Measurements from ENCODE around the gene OPCML.

The OPCML gene

DNA sequence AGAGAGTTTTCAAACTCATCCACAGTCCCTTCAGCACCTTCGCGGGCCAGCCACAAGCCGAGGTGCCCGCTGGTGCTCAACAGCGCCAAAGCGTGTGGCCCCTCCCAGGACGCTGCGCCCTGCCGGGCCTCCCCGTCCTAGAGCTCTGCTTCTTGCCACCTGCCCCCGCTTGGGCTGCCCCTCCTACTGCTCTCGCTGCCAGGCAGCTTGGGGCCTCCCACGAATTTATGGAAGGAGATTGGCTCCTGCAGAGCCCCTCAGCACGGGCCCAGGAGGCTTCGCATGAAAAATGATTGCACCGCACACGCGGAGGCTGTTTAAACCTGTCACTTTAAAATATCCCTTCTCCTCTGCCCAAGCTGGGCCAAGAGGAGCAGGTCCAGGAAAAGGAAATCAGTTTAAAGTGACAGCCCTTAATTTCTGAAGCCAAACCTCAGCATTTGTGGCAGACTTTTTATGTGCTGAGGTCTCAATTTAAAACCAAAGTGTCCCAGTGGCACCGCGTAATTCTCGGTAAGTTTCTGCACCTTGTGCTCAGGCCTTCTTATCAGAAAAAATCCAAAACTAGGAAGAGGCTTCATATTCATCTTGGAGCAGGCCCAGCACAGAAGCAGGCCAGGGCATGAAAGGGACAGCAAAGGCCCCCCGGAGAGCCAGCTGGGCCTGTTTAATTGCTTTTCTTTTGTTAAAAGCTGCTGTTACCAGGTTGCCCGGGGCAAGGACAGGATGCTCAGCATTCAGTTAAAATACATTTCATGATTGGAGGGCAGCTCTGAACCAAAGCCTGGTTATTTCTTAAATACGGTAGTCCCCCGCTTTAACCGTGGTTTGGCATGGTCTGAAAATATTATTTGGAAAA is 303.6 kb downstream of the OPCML start:
- DNase-seq (ENCODE audit: low read depth), result no peak

DNA sequence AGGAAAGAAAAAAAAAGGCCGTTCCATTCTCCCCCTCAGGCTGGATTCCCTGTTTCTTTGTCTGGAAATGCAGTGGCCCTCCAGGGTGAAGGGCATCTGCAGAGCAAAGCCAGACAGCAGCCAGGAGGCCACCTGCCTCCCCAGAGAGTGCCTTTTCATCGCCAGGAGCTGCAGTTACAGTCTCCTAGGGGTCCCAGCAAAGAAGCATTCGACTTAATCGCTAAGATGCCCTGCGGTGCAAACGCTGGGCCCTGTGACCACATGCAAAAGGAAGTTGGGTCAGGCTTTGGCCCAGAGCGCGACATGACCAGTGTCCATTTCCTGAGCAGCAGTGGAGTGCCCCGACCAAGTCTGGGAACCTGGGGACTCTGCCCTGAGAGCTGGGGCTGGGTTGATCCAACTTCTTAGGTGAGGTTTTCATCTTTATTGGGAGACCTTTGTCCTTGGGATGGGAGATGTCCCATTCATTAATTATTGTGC is 304.6 kb downstream of the OPCML start:
- no peak for DNase-seq (ENCODE audit: low read depth)

DNA sequence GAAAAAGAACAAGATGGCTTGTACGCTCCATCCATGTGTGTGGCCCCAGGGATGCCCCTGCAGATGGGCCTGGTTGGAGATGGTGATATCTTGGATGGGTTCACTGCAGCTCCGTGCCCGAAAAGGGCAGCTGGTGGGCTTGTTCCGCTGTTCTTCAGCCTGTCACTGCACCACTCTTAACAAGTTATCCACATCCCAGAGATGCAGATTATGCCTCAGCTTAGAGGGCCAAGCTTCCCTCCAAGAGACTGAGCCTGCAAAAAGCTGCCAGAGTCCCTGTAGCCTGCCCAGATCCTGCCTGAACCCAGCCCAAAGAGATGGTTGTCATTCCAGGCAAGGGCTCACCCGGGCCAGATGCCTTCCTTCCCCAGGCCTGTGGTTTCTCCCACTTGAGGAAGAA is 308.0 kb downstream of the OPCML start:
- DNase-seq (ENCODE audit: low read depth), result no peak

DNA sequence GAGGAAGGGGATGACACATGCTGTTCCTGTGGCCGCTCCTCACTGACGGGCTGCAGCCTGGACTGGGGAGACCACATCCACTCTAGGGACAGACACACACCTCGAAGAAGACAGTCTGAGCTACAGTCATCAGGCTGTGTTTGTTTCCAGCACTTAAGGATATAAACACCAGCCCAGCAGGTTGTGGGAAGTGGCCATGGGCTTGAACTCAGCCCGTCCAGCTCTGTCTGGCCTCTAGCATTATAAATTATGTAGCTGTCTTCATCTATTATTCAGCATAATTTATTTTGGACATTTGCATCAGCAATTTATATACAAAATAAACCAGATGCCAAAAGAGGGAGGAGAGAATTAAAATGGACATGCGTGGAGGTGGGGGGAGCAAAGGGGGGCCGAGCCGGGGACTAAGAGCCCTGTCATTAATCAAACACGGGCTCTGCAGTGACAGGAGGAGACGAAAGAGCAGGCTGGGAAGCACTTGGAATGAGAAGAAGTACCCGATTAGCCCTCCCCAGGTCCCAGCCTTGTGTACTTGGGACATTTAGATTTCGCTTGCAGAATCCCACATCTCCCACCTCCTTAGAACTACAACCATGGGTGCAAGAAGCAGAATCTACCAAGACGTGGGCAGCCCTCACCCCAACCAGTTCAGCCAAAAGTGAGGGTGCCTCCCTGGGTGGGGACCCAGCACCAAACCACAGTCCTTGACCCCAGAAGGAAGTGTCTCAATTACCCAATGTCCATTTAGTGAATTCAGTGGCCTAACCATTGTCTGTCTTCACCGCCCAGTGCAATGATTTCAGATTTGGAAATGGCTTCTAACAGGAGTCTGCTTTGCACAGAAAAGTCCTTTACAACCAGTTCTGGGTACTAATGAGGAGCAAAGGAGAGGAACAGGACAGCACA is 309.6 kb downstream of the OPCML start:
- DNase-seq (ENCODE audit: low read depth), result no peak

DNA sequence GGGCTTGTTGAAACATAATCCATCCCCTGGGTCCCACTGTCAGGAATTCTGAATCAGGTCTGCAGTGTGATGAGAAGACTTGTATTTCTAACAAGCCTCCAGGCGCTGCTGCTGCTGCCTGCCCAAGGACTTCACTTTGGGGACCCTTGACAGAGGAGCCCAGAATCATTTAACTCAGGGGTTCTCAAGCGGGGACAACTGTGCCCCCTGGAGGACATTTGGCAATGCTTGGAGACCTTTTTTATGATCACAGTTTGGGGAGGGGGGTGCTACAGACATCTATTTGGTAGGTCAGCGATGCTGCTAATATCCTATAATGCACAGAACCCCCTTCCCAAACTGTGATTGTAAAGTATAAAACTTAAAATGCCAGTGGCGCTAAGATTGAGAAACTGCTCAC is 312.8 kb downstream of the OPCML start:
- no peak for DNase-seq (ENCODE audit: low read depth)

DNA sequence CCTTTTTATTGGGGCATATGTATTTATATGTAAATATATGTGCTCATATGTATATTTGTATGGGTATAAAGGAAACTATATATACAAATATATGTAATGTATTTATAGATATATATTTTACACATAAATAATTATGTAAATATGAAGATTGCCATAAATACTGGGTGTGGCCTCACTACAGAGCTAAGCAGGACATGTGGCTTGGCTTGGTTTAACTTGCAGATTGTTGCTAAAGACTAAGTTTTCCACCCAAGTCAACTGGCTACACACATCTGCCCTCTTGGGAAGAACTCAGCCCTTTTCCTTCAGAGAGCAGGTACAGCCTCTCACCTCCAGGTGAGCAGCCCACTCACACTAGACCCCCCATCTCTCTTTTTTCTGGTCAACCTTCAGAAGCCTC is 315.5 kb downstream of the OPCML start:
- DNase-seq (ENCODE audit: low read depth), result no peak

DNA sequence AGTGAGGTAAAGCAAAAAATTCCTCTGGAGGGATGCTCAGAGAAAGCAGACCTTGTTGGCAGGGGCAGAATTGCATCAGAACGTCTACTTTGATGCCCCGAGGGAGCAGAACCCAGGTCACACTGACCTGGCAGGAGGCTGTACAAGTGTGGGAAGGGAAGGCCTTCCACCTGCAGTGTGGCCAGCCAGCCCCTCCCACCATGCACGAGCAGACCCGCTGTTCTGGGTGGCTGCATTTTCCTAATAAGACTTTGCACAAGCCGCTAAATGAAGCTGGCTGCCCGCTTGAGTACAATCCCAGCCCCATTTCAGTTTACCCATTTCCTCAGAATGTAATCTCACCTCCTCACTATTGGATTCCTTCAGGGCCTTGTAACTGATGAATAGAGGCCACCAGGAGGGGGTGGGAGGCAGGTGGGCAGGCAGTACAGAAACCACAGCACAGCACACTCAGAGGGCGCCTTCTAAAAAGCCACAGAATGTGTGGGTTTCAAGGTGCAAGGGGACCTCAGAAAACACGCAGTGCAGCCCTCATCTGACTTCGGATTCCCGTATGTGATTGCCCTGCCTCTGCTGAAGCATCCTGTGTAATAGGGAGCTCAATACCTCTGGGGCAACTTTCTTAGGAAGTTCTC is 316.6 kb downstream of the OPCML start:
- no peak for DNase-seq (ENCODE audit: low read depth)

DNA sequence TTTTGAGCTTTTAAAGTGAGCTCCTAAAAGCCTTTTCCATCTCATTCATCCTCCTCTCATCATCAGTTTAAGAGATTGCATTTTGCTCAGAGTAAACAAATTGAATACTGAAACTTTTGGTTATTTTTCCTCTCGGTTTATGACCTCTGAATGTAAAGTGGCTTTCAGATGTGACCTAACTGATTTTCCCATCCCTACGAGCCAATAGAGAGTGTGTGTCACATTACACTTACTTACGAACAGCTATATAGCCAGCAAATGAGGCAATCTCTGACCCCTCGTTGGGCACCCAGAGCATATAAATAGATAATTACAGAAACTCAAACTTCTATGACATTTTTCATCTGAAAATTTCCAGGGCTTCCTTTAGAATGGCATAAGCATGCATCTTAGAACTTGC is 317.7 kb downstream of the OPCML start:
- no peak for DNase-seq (ENCODE audit: low read depth)

DNA sequence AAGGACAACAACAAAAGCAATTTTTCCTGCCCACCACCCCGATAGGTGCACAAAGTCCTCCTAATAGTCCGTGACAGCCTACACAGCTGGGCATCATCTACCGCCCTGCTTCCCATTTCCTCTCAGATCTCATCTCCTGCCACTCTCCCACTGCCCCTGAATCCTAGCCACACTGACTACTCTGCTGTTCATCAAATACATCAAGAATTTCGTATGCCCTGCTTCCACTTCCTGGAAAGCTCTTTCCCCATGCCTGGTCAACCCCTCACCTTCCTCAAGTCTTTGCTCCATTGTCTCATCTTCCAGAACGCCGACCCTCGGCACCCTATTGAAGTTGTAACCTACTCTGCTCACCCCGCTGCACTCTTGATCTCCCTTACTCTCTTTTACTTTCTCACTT is 320.1 kb downstream of the OPCML start:
- no peak for DNase-seq (ENCODE audit: low read depth)

DNA sequence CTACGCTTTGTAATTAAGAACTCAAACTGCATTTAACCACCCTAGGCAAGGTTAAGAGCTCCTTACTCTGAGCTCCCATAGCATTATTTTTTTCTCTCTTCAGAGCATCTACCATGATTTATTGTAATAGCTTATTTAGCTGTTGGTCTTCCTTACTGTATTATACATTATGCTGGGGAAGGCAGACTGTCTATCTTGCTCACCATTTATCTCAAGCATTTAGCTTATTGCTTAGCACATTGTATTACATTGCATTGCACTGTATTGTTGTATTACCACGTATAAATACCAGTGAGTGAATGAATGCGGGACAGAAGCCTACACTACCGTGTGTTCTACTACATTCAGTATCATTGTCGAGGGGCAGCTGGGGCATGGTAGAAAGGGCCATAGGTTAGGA is 324.3 kb downstream of the OPCML start:
- no peak for DNase-seq (ENCODE audit: low read depth)

DNA sequence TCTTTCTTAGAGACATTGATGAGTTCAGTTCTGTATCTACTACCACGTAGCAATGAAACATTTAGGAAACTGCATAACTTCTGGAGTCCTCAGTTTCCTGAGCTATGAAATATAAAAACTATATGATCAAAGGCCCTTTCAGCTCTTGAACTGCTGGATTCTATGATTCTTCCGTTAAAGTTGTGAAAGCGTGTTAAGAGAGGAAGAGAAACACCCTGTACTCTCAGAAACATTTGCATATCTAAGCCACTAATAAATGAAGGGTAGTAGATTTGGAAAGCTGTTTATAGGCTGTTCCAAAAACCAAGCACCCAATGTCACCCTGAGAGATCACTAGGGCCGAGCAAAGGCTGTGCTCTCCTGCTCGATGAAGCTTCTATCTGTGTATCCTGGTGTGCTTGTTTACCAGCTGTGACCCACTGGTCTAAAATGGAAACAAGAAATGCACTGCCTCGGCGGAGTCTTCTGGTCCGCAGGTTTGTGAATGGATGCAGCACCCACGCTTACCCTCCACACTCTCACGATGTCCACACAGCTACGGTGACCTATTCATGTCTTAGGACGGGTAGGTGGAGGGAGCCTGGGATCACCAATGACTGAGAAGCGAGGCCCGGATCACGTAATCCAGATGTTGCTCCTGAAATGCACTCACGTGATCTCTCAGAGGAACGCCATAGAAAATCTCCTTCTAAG is 325.8 kb downstream of the OPCML start:
- no peak for DNase-seq (ENCODE audit: low read depth)

DNA sequence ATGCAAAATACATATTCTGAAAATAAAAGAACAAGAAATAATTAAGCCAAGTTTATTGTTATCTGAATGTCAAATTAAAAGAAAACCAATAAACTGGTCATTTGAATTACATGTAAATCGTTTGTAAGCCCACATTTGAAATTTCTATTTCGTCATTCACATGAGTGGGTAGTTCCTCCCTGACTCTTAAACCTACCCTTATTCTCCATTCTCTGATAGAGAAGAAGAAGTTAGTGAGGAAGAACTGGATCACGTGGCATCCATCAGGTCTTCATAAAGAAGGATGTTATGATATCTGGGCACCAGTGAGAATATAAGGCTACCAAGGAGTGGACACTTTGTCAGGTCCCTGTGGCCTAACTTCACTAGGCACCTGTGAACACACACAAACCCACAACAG is 328.1 kb downstream of the OPCML start:
- DNase-seq (ENCODE audit: low read depth), result no peak

DNA sequence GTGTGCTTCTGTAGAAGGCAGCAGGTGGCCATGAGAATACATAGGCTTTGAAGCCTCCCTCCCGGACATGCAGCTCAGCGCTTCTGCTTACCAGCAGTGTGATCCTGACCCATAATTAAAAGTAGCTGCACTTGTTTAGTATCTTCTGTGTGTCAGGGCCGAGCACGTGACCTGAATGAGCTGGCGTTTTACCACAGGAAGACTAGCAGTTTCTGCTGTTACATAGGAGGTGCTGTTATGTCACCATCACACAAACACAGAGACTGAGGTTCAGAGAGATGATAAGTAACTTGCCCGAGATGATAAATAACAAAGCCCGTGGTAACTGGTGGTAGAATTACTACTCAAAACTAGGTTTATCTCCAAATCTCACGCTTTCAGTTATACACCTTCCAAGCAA is 329.5 kb downstream of the OPCML start:
- no peak for DNase-seq (ENCODE audit: low read depth)

DNA sequence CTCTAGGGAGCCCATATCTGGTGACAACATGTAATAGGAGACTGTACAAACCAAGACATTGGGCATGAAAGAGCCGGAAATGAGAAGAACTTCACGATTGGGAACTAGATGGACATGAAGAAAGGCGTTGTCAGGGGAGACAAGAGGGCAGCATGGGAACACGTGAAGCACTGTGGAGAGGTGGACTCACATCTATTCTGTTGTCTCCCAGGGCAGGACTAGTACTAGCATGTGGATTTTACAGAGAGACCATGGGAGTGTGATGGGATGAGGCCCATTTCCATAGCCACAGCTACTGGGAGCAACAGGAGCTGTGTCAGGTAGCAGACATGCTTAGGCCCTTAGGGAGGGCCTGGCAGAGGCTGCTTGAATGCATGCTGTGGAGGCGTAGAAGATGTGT is 333.9 kb downstream of the OPCML start:
- no peak for DNase-seq (ENCODE audit: low read depth)

DNA sequence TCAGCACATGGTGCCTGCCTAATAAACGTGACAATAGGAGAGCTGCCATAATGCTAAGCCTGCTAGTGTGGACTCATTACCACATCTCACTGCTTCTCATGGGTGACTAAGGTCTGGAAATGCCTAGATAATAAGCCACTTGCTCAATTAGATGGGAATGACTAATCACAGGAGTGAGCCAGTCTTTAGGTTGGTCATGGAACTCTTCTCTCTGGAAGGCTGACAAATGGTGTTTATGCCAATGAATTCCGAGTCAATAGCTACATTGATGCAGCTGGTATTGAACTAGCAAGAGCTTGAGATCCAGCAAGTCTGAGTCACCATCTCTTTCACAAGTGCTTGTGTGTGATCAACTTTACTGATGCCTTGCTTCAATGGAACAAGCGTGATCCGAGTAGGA is 334.9 kb downstream of the OPCML start:
- DNase-seq (ENCODE audit: low read depth), result no peak

DNA sequence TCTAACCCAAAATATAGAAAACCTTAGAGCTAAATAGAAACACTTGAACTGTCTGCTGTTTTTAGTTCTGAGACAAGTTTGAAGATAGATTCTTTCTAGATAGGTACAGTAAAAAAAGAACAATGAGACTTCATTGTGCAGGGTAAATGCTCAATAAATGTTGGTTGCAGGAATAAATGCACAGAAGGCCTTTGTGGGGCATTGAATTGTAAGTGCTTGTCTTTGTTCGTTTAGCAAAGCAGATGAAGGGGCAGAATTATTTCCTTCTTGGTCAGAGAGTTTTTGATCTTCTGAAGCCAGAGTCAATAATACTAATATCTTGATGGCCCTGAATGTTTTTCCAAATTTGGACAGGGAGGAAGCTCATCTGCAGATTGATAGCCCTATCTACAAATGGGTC is 340.4 kb downstream of the OPCML start:
- DNase-seq (ENCODE audit: low read depth), result no peak

DNA sequence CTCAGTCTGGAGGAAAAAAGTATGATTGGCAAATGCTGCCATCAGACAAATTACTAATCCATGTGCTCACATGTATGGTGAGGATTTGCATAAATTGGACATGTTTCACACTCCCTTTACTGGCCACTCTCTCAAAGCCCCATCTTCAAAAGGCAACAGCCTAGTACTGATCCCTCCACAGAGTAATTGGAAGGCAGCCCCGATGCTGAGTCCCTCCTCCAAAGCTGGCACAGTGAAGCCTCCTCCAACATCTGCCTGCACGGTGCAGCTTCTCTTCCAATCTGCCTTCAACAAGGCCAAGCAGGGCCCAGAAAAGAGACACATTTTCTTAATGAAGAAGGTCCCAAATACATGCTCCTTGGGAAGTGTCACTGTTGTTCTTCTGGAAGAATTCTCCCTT is 350.6 kb downstream of the OPCML start:
- DNase-seq (ENCODE audit: low read depth), result no peak

DNA sequence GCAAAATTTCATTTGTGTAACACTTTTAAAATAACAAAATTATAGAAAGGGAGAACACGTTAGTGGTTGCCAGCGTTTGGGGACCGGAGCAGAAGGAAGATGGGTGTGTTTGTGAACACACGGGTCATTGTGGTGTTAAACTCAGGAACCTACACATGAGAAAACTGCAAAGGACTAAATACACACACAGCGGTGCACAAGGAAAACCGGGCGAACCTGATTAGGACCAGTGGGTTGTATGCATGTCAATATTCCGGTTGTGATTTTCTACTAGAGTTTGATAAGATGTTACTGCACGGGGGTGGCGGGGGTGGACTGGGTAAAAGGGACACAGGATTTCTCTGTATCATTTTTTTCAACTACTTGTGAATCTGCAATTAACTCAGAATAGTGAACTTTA is 351.2 kb downstream of the OPCML start:
- DNase-seq (ENCODE audit: low read depth), result no peak

DNA sequence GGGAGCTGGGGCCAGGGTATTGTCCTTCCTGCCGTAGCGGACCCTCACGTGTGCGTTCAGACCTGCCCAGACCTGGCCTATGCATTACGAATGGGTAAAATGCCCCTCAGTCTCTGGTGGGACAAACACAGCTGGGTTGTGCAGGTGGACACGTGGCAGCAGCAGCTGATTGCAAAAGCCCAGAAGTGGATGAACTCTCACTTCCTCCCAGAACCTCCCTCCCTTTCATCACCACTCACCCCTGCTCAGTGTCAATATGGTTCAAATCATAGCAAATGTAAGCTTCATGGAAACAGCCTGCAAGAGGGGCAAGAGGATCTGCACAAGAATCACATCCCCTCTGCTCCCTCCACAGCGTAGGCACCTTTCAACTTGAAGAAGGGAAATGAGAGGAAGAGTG is 352.1 kb downstream of the OPCML start:
- no peak for DNase-seq (ENCODE audit: low read depth)

DNA sequence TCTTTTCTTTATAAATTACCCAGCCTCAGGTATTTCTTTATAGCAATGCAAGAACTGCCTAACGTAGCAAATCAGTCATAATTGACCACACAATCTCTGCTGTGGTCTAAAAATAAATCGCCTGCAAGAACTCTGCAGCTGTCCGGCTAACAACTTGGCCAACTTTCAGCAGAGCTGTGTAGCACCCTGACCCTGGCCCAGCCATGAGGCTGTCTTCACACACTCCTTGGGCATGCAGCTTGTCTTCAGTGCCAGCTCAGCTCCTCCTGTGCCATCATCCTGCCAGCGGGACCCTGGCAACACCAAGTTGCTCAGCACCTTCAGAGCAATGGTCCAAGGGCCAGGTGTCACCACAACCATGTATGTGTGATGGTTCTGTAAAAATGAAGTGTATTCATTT is 355.6 kb downstream of the OPCML start:
- no peak for DNase-seq (ENCODE audit: low read depth)

DNA sequence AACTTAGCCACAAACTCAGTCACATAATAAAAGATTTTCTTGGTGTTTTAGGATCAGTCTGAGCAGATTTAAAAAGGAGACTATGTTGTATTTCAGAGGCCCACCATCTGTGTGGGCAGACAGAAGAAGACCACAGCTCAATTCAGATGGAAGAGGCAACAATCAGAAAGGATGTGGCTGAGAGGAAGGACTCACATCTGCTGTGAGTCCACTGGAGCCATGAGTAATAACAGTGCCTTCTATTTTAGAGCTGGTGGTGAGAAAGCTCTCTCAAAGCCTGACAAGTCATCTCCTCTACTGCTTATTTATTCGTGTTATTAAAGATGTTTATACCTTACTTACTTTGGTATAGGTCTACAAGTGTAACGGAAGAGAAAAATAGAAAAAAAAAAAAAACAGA is 357.2 kb downstream of the OPCML start:
- DNase-seq (ENCODE audit: low read depth), result no peak

DNA sequence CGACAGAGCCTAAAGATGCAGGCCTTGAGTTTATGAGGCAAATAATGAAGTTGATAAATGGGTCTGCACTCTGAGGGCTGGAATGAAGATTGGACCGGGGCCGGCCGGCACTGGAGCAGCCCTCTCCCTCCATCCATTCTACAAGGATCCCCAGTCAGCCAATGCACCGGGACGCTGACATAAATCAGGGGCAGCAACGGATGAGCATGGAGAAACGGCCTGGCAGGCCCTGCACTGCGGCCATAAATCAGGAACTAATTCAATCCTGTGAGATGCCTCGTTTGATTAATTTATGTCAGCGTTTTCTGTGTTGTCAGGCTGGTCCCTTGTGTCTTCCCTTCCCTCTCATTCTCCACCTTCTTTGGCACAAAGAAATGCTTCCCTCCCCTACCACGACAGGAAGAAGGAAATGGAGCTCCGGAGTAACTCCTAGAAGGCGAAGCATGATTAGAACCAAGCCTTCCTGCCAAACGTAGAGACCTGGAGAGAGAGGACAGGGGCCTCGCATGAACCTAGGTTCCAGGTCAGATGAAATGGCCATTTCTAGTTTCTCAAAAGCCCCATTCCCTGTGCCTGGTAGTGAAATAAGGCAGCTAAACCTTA is 358.4 kb downstream of the OPCML start:
- no peak for DNase-seq (ENCODE audit: low read depth)
